SK-N-SH treated with all-trans-retinoic acid at 6 μM for 48 hours (cell line): Measurements from ENCODE around the gene OPN1SW.

Experiments
- ATAC-seq: fragments of 200-7000 bp; cut with Tn5 transposase; 3 replicates; pipeline ENCODE4 v1.9.1; 2020; ENCODE audit warnings: mild to moderate bottlenecking, moderate library complexity
- ARNTL ChIP-seq: fragments of 450-650 bp; formaldehyde crosslinking; IDR thresholded peaks from 2 replicates; pipeline ENCODE4 v1.5.0; 2020; ENCODE audit warnings: low read depth, mild to moderate bottlenecking, moderate library complexity, borderline replicate concordance
- BACH2 ChIP-seq: fragments of 250-450 bp; sonication (Bioruptor Pico); IDR thresholded peaks from 2 replicates; pipeline ENCODE4 v1.9.0; 2021; ENCODE audit warnings: mild to moderate bottlenecking, borderline replicate concordance
- CSDC2 ChIP-seq: fragments of 250-450 bp; sonication (Bioruptor Pico); IDR thresholded peaks from 2 replicates; pipeline ENCODE4 v1.5.0; 2020; ENCODE audit warnings: mild to moderate bottlenecking, moderate library complexity
- ESRRG ChIP-seq: fragments of 250-450 bp; sonication (Bioruptor Pico); IDR thresholded peaks from 2 replicates; pipeline ENCODE4 v1.6.1; 2021; ENCODE audit warnings: mild to moderate bottlenecking
- GLIS3 ChIP-seq: fragments of 250-450 bp; sonication (Bioruptor Pico); IDR thresholded peaks from 2 replicates; pipeline ENCODE4 v1.5.0; 2020; ENCODE audit warnings: mild to moderate bottlenecking, moderate library complexity
- ISL1 ChIP-seq: fragments of 250-450 bp; sonication (Bioruptor Pico); IDR thresholded peaks from 2 replicates; pipeline ENCODE4 v2.1.2; 2022; ENCODE audit warnings: mild to moderate bottlenecking, moderate library complexity
- PPARA ChIP-seq: fragments of 250-450 bp; sonication (Bioruptor Pico); IDR thresholded peaks from 2 replicates; pipeline ENCODE4 v1.5.0; 2020; ENCODE audit warnings: mild to moderate bottlenecking, borderline replicate concordance
- RARB ChIP-seq: fragments of 250-450 bp; sonication (Bioruptor Pico); IDR thresholded peaks from 2 replicates; pipeline ENCODE4 v1.8.0; 2021; ENCODE audit warnings: mild to moderate bottlenecking, moderate library complexity
- TCF4 ChIP-seq: fragments of 250-450 bp; sonication (Bioruptor Pico); IDR thresholded peaks from 2 replicates; pipeline ENCODE4 v1.8.0; 2021; ENCODE audit warnings: mild to moderate bottlenecking, moderate library complexity, borderline replicate concordance
- TOX ChIP-seq: fragments of 250-450 bp; sonication (Bioruptor Pico); IDR thresholded peaks from 2 replicates; pipeline ENCODE4 v1.8.0; 2021; ENCODE audit warnings: mild to moderate bottlenecking, moderate library complexity, borderline replicate concordance
- ZC3H10 ChIP-seq: fragments of 250-450 bp; sonication (Bioruptor Pico); IDR thresholded peaks from 2 replicates; pipeline ENCODE4 v1.5.1; 2021; ENCODE audit warnings: mild to moderate bottlenecking, moderate library complexity
- ZFP3 ChIP-seq: fragments of 250-450 bp; sonication (Bioruptor Pico); IDR thresholded peaks from 2 replicates; pipeline ENCODE4 v1.5.0; 2020; ENCODE audit warnings: mild to moderate bottlenecking, moderate library complexity
- ZFP30 ChIP-seq: fragments of 450-650 bp; formaldehyde crosslinking; IDR thresholded peaks from 2 replicates; pipeline ENCODE4 v1.5.0; 2022; ENCODE audit warnings: mild to moderate bottlenecking, moderate library complexity
- ZNF565 ChIP-seq: fragments of 450-650 bp; formaldehyde crosslinking; conservative IDR thresholded peaks from 2 replicates; pipeline ENCODE4 v1.5.0; 2020; ENCODE audit warnings: low read depth, mild to moderate bottlenecking, moderate library complexity
- ZNF70 ChIP-seq: fragments of 450-650 bp; formaldehyde crosslinking; IDR thresholded peaks from 2 replicates; pipeline ENCODE4 v1.5.0; 2020; ENCODE audit warnings: mild to moderate bottlenecking, moderate library complexity
- ZNF8 ChIP-seq: fragments of 450-650 bp; formaldehyde crosslinking; IDR thresholded peaks from 2 replicates; pipeline ENCODE4 v1.5.0; 2020; ENCODE audit warnings: mild to moderate bottlenecking, moderate library complexity
- TF ChIP-seq, protein P1 (sequence below): fragments of 250-450 bp; sonication (Bioruptor Pico); IDR thresholded peaks from 2 replicates; pipeline ENCODE4 v1.5.1; 2020; ENCODE audit warnings: low read depth, mild to moderate bottlenecking, moderate library complexity
- TF ChIP-seq, protein P2 (sequence below): fragments of 250-450 bp; sonication (Bioruptor Pico); IDR thresholded peaks from 2 replicates; pipeline ENCODE4 v1.5.0; 2020; ENCODE audit warnings: mild to moderate bottlenecking, moderate library complexity
- TF ChIP-seq, protein P3 (sequence below): fragments of 250-450 bp; sonication (Bioruptor Pico); IDR thresholded peaks from 2 replicates; pipeline ENCODE4 v1.5.1; 2021; ENCODE audit warnings: mild to moderate bottlenecking, moderate library complexity
- TF ChIP-seq, protein P4 (sequence below): fragments of 250-450 bp; sonication (Bioruptor Pico); IDR thresholded peaks from 2 replicates; pipeline ENCODE4 v1.8.0; 2020; ENCODE audit warnings: mild to moderate bottlenecking, moderate library complexity, borderline replicate concordance
- TF ChIP-seq, protein P5 (sequence below): fragments of 250-450 bp; sonication (Bioruptor Pico); IDR thresholded peaks from 2 replicates; pipeline ENCODE4 v1.8.0; 2021; ENCODE audit warnings: low read depth, mild to moderate bottlenecking, moderate library complexity, borderline replicate concordance

OPN1SW gene

DNA sequence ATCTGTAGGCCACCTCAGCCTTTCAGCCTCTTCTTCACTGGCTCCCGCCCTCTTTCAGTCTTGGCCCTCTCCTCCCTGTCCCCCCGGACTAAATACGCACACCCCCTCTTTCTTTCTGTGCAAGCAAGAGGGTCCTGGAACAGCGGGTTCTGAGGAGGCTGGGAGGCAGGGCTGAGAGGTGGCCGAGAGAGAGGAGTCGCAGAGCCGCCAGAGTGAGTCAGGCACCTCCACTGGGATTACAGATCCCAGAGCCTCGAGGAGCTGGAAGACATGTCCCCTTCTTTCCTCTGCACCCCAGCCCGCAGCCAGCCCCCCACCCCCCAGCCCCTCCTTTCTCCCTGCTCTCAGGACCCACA is 16.4 kb upstream of the OPN1SW start:
- ATAC-seq = peak; percentile 60

DNA sequence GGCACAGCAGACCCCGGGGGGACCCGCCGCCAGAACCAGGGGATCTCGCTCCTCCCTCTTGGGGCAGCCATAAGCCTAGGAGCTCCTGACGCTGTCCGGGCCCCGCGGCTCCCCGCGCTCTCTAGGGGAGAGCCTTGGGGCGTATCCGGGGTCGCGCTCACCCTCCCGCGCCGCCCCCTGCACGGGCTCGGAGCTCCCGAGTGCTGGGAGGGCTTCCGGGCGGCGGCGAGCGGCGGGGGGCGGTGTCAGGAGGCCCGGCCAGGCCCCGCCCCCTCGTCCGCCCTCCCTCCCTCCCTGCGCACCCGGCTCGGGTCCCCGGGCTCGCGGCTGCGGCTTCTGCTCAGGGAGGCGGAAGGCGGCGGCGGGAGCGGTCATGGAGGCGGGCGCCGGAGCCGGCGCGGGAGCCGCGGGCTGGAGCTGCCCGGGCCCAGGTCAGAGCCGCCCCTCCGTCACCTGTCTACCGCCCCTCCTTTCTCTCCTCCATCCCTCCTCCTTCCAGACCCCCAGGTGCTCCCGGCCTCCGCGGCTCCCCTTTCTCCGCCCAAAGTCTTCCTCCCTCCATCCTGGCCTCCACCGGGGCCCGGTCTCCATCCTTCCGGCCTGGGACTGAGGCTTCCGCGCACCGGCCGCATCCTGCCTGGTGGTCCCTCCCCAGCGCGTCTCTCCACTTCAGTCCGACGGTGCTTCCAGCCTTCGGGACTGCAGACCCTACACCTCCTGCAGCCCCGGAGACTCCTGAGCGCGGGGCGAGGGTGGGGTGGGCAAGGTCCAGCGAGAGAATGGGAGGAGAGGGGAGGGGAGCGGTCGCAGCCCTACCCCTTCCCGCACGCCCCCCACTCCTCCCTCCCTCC is 15.8 kb upstream of the OPN1SW start, which contains the start of gene CCDC136:
TSS of gene CCDC136 (plus strand) at position 848 of the 851 bp plus-strand sequence. CDS start 444 bp downstream, outside the sequence.
- ATAC-seq = peak; percentile 89
- no peak for TF ChIP-seq TCF4
- TF ChIP-seq PPARA (CRISPR knock-in tag) = no peak
- TF ChIP-seq, protein P1, sequence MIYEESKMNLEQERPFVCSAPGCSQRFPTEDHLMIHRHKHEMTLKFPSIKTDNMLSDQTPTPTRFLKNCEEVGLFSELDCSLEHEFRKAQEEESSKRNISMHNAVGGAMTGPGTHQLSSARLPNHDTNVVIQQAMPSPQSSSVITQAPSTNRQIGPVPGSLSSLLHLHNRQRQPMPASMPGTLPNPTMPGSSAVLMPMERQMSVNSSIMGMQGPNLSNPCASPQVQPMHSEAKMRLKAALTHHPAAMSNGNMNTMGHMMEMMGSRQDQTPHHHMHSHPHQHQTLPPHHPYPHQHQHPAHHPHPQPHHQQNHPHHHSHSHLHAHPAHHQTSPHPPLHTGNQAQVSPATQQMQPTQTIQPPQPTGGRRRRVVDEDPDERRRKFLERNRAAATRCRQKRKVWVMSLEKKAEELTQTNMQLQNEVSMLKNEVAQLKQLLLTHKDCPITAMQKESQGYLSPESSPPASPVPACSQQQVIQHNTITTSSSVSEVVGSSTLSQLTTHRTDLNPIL (CRISPR knock-in tag) = no peak
- no peak for TF ChIP-seq ESRRG (CRISPR knock-in tag)
- TF ChIP-seq, protein P2, sequence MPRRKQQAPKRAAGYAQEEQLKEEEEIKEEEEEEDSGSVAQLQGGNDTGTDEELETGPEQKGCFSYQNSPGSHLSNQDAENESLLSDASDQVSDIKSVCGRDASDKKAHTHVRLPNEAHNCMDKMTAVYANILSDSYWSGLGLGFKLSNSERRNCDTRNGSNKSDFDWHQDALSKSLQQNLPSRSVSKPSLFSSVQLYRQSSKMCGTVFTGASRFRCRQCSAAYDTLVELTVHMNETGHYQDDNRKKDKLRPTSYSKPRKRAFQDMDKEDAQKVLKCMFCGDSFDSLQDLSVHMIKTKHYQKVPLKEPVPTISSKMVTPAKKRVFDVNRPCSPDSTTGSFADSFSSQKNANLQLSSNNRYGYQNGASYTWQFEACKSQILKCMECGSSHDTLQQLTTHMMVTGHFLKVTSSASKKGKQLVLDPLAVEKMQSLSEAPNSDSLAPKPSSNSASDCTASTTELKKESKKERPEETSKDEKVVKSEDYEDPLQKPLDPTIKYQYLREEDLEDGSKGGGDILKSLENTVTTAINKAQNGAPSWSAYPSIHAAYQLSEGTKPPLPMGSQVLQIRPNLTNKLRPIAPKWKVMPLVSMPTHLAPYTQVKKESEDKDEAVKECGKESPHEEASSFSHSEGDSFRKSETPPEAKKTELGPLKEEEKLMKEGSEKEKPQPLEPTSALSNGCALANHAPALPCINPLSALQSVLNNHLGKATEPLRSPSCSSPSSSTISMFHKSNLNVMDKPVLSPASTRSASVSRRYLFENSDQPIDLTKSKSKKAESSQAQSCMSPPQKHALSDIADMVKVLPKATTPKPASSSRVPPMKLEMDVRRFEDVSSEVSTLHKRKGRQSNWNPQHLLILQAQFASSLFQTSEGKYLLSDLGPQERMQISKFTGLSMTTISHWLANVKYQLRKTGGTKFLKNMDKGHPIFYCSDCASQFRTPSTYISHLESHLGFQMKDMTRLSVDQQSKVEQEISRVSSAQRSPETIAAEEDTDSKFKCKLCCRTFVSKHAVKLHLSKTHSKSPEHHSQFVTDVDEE (CRISPR knock-in tag) = no peak
- TF ChIP-seq, protein P3, sequence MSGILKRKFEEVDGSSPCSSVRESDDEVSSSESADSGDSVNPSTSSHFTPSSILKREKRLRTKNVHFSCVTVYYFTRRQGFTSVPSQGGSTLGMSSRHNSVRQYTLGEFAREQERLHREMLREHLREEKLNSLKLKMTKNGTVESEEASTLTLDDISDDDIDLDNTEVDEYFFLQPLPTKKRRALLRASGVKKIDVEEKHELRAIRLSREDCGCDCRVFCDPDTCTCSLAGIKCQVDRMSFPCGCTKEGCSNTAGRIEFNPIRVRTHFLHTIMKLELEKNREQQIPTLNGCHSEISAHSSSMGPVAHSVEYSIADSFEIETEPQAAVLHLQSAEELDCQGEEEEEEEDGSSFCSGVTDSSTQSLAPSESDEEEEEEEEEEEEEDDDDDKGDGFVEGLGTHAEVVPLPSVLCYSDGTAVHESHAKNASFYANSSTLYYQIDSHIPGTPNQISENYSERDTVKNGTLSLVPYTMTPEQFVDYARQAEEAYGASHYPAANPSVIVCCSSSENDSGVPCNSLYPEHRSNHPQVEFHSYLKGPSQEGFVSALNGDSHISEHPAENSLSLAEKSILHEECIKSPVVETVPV = no peak
- no peak for TF ChIP-seq RARB (CRISPR knock-in tag)
- TF ChIP-seq ZNF70 (CRISPR knock-in tag) = no peak
- no peak for TF ChIP-seq ZNF8 (CRISPR knock-in tag)
- TF ChIP-seq, protein P4, sequence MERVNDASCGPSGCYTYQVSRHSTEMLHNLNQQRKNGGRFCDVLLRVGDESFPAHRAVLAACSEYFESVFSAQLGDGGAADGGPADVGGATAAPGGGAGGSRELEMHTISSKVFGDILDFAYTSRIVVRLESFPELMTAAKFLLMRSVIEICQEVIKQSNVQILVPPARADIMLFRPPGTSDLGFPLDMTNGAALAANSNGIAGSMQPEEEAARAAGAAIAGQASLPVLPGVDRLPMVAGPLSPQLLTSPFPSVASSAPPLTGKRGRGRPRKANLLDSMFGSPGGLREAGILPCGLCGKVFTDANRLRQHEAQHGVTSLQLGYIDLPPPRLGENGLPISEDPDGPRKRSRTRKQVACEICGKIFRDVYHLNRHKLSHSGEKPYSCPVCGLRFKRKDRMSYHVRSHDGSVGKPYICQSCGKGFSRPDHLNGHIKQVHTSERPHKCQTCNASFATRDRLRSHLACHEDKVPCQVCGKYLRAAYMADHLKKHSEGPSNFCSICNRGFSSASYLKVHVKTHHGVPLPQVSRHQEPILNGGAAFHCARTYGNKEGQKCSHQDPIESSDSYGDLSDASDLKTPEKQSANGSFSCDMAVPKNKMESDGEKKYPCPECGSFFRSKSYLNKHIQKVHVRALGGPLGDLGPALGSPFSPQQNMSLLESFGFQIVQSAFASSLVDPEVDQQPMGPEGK (CRISPR knock-in tag) = no peak
- no peak for TF ChIP-seq CSDC2 (CRISPR knock-in tag)
- no peak for TF ChIP-seq ZFP3 (CRISPR knock-in tag)
- TF ChIP-seq ISL1 (CRISPR knock-in tag) = no peak
- no peak for TF ChIP-seq TOX
- no peak for TF ChIP-seq ARNTL

More for the DNA sequence above, 16.4 kb upstream of the OPN1SW start:
- no peak for TF ChIP-seq ZNF565 (CRISPR knock-in tag)
- no peak for TF ChIP-seq RARB (CRISPR knock-in tag)
- TF ChIP-seq, protein P5, sequence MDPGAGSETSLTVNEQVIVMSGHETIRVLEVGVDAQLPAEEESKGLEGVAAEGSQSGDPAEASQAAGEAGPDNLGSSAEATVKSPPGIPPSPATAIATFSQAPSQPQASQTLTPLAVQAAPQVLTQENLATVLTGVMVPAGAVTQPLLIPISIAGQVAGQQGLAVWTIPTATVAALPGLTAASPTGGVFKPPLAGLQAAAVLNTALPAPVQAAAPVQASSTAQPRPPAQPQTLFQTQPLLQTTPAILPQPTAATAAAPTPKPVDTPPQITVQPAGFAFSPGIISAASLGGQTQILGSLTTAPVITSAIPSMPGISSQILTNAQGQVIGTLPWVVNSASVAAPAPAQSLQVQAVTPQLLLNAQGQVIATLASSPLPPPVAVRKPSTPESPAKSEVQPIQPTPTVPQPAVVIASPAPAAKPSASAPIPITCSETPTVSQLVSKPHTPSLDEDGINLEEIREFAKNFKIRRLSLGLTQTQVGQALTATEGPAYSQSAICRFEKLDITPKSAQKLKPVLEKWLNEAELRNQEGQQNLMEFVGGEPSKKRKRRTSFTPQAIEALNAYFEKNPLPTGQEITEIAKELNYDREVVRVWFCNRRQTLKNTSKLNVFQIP = no peak
- no peak for TF ChIP-seq ESRRG (CRISPR knock-in tag)
- TF ChIP-seq ZFP30 (CRISPR knock-in tag) = no peak
- TF ChIP-seq ARNTL = no peak
- no peak for TF ChIP-seq CSDC2 (CRISPR knock-in tag)
- TF ChIP-seq BACH2 (CRISPR knock-in tag) = no peak
- TF ChIP-seq TOX = no peak
- TF ChIP-seq, protein P1 (CRISPR knock-in tag) = no peak
- TF ChIP-seq, protein P4 (CRISPR knock-in tag) = no peak
- TF ChIP-seq, protein P3 = no peak
- TF ChIP-seq GLIS3 (CRISPR knock-in tag) = no peak
- no peak for TF ChIP-seq ISL1 (CRISPR knock-in tag)
- no peak for TF ChIP-seq ZC3H10
- no peak for TF ChIP-seq ZFP3 (CRISPR knock-in tag)
